ENCODE results near the gene SPINK14.
A peak's percentile ranks its signal among the peaks of the same experiment; 100 is the strongest.

Gene SPINK14

DNA sequence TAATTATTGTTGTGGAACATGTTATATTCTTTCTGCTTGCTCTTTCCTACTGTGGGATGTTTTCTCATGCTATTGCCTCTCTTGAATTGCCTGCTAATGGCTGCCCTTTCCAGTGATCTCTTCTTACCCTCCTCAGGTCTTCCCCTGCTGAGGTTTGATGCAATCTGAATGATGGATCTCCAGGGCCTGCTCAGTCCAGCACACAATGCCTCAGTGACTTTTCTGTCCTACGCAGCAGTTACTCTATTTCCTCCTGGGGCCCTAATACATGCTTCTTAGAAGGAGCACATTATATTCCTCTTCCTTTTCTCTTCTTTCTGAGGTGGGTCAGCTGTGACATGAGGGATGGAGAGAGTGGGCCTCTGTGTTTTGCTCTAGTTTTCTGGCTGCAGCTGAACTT lies at the start of gene SPINK14:
Gene SPINK14 (plus strand): TSS at position 301 of the 400 bp plus-strand sequence. CDS start 1,187 bp downstream, outside the sequence.
- DNase-seq (ENCODE audit: low read depth): no peak
- no peak for TF ChIP-seq CTCF (conservative IDR thresholded peaks at IDR 0.05; ENCODE audit: control insufficient read depth, insufficient read depth, low read depth, low read length)

DNA sequence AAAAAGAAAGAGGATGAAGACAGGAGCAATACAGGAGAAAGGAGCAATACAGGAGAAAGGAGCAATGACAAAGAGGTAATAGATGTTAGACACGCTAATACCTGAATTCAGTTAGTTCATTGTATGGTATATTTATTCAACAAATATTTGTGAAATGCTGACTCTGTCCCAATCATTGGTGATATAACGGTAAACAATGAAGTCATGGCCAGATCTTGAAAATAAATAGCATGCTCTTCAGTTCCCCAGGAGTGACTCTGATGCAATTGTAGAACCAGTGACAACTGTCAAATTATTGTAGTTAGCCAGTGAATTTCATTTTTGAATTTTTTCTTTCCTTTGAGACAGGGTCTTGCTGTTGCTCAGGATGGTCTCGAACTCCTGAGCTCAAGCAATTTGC lies 48.0 kb upstream of the SPINK14 start:
- no peak for DNase-seq (ENCODE audit: low read depth)
- TF ChIP-seq CTCF (conservative IDR thresholded peaks at IDR 0.05; ENCODE audit: control insufficient read depth, insufficient read depth, low read depth, low read length): no peak
- no peak overlapping the region for H3K4me3 ChIP-seq (ENCODE audit: control insufficient read depth, low read depth, low read length)

More for the DNA sequence above, at the start of gene SPINK14:
- no peak within 1 kb of the TSS for H3K4me3 ChIP-seq (ENCODE audit: control insufficient read depth, low read depth, low read length)

- peak; percentile 32 for TF ChIP-seq CTCF (conservative IDR thresholded peaks at IDR 0.05; ENCODE audit: control insufficient read depth, insufficient read depth, low read depth, low read length)
- DNase-seq (ENCODE audit: low read depth): peak; percentile 28
- H3K4me3 ChIP-seq (ENCODE audit: control insufficient read depth, low read depth, low read length): no peak overlapping the region
Measured at GRCh38 chr5:148125641-148126040, 42.7 kb upstream of the SPINK14 start.

DNA sequence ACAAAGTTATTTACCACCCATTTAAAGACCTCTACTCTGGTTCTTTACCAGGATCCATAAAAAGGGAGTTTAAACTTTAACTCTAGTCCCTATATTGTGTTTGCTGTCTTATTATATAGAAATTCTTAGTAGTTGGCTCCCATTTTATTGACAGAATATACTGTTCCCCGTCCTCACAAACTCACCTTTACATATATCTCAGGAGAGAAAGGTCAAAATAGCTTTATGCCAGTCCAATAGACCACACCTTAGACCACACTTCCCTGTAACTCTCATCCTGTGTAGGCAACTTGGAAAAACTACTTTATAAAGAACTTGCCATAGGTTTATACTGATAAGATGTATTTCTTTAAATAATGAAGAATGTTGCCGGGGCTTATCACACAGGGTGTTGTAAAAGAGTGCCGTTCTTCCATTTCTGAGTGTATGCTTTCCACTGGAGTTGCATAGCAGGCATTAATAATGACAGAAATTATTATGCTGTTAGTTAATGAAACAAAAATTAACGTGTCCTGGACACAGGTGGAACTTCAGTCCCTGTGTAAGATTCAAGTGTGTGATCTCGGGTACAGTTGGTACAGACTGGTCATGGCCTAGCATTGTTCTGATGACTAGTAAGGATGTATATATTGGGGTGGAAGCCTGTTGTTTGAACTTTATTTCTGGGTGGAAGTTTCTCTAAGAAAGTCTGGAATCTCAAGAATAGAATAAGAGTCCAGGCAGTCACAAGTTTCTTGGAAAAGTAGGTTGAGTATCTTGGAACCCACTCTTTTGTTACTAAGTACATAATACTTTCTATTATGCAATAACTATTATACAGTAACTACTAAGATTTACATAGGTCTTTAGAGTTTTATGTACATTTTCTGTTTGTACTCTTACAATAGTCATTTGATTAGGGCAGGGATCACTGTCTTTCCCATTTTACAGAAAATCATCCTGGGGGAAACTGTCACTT lies 33.0 kb upstream of the SPINK14 start:
- no peak overlapping the region for H3K4me3 ChIP-seq (ENCODE audit: control insufficient read depth, low read depth, low read length)
- no peak for TF ChIP-seq CTCF (conservative IDR thresholded peaks at IDR 0.05; ENCODE audit: control insufficient read depth, insufficient read depth, low read depth, low read length)
- no peak for DNase-seq (ENCODE audit: low read depth)

DNA sequence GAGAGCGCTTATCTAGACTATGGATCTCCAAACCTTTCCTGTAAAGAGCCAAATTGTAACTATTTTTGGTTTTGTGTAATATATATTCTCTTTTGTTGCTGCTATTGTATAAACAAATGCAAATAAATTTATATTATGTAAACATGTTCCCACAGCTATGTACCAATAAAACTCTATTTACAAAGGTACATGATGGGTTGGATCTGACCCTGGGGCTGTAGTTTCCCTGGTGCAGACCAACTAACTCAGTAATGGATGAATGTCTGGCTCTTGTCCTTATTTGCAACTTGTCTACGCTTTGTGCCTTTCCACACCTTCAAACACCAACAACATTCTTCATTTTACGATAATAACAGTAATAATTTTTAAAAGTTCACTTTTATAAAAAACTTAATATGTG lies 27.5 kb upstream of the SPINK14 start:
- no peak for TF ChIP-seq CTCF (conservative IDR thresholded peaks at IDR 0.05; ENCODE audit: control insufficient read depth, insufficient read depth, low read depth, low read length)
- no peak overlapping the region for H3K4me3 ChIP-seq (ENCODE audit: control insufficient read depth, low read depth, low read length)
- no peak for DNase-seq (ENCODE audit: low read depth)

- no peak for TF ChIP-seq CTCF (conservative IDR thresholded peaks at IDR 0.05; ENCODE audit: control insufficient read depth, insufficient read depth, low read depth, low read length)
- DNase-seq (ENCODE audit: low read depth): no peak
- no peak overlapping the region for H3K4me3 ChIP-seq (ENCODE audit: control insufficient read depth, low read depth, low read length)
Measured at GRCh38 chr5:148141645-148142044, 26.7 kb upstream of the SPINK14 start.
